HG03280 (cell line): ENCODE results near the gene JOSD1.

Experiments
- ATAC-seq: cut with Tn5 transposase; IDR thresholded peaks from one replicate; pipeline ENCODE4 v1.9.1; 2021; ENCODE audit warnings: mild to moderate bottlenecking, moderate library complexity; ENCODE audit not compliant: unreplicated experiment

Gene JOSD1

GRCh38 chr22:38733724-38734381, 33.1 kb upstream of the JOSD1 start:
- ATAC-seq, result no peak

- ATAC-seq, result no peak
Observed at GRCh38 chr22:38733329-38733723, 32.6 kb upstream of the JOSD1 start.

- no peak for ATAC-seq
Observed at GRCh38 chr22:38732251-38732815, 31.6 kb upstream of the JOSD1 start.

- no peak for ATAC-seq
Observed at GRCh38 chr22:38731703-38732161, 31.0 kb upstream of the JOSD1 start.

- ATAC-seq, result no peak
Observed at GRCh38 chr22:38730411-38730871, 29.7 kb upstream of the JOSD1 start.

GRCh38 chr22:38729946-38730345, 29.2 kb upstream of the JOSD1 start:
- no peak for ATAC-seq

- ATAC-seq, result no peak
Observed at GRCh38 chr22:38728871-38729796, 28.4 kb upstream of the JOSD1 start.

GRCh38 chr22:38727530-38728451, 27.0 kb upstream of the JOSD1 start:
- no peak for ATAC-seq

GRCh38 chr22:38727123-38727522, 26.4 kb upstream of the JOSD1 start:
- ATAC-seq, result no peak

- no peak for ATAC-seq
Observed at GRCh38 chr22:38725900-38726655, 25.3 kb upstream of the JOSD1 start.

GRCh38 chr22:38724926-38725571, 24.3 kb upstream of the JOSD1 start:
- ATAC-seq, result no peak

- ATAC-seq, result no peak
Observed at GRCh38 chr22:38724176-38724575, 23.4 kb upstream of the JOSD1 start.

GRCh38 chr22:38721551-38721950, 20.8 kb upstream of the JOSD1 start:
- no peak for ATAC-seq

- ATAC-seq, result no peak
Observed at GRCh38 chr22:38720350-38720749, 19.6 kb upstream of the JOSD1 start.

GRCh38 chr22:38719196-38719595, 18.5 kb upstream of the JOSD1 start:
- ATAC-seq, result no peak

GRCh38 chr22:38718414-38718813, 17.7 kb upstream of the JOSD1 start:
- ATAC-seq, result no peak

GRCh38 chr22:38717244-38717643, 16.5 kb upstream of the JOSD1 start:
- no peak for ATAC-seq

- ATAC-seq, result no peak
Observed at GRCh38 chr22:38716826-38717225, 16.1 kb upstream of the JOSD1 start.

- no peak for ATAC-seq
Observed at GRCh38 chr22:38716271-38716670, 15.5 kb upstream of the JOSD1 start.
